ENCODE results near the gene AKR7A2.

GRCh38 chr1:19331262-19331878 lies 19.4 kb upstream of the AKR7A2 start:
- TF ChIP-seq CTCF (IDR thresholded peaks at IDR 0.05 in 8 of 11, conservative IDR thresholded peaks at IDR 0.05 in 3 of 11) (no peak), POLR2A (IDR thresholded peaks at IDR 0.05) (no peak), POLR2AphosphoS5 (IDR thresholded peaks at IDR 0.05) (peak in 2 of 3 donors; percentile 22 to 71)

Data from spleen (tissue), 7 donors.